GM23338 (cell line): ENCODE measurements around the gene PPP4R2. TPM values are rescaled to one million over a fixed set of nuclear protein-coding genes. Genes with fewer than 3 reads are reported as not detected.
A peak's percentile ranks its signal among the peaks of the same experiment; 100 is the strongest.

Experiments used
- ATAC-seq: fragments of 200-7000 bp; cut with Tn5 transposase; 3 replicates; pipeline ENCODE4 v1.9.1; 2020
- DNase-seq: peaks from one replicate; pipeline ENCODE4 v3.0.0-alpha.2; 2015; ENCODE audit warnings: low spot score
- H2AFZ ChIP-seq: fragments of 200-600 bp; sonication (generic); 2 replicates; pipeline ENCODE4 v1.8.0; 2016; ENCODE audit warnings: antibody characterized with exemption, mild to moderate bottlenecking, moderate library complexity
- H3F3A ChIP-seq: fragments of 200-600 bp; sonication (generic); replicated peaks from 2 replicates; pipeline ENCODE4 v1.8.0; 2017; ENCODE audit warnings: antibody characterized with exemption, mixed run types, low read depth
- H3K27ac ChIP-seq: fragments of 200-600 bp; sonication (generic); 2 replicates; pipeline ENCODE4 v1.6.1; 2016; ENCODE audit warnings: low read depth
- H3K27me3 ChIP-seq: fragments of 200-600 bp; sonication (generic); 2 replicates; pipeline ENCODE4 v1.8.0; 2016; ENCODE audit warnings: mild to moderate bottlenecking, mixed run types, moderate library complexity; ENCODE audit not compliant: insufficient read depth
- H3K36me3 ChIP-seq: fragments of 200-600 bp; sonication (generic); 2 replicates; pipeline ENCODE4 v1.8.0; 2016; ENCODE audit warnings: mild to moderate bottlenecking; ENCODE audit not compliant: insufficient read depth
- H3K4me1 ChIP-seq: fragments of 200-600 bp; sonication (generic); 2 replicates; pipeline ENCODE4 v1.8.0; 2016; ENCODE audit warnings: mild to moderate bottlenecking, moderate library complexity; ENCODE audit not compliant: insufficient read depth
- H3K4me2 ChIP-seq: fragments of 200-600 bp; sonication (generic); 2 replicates; pipeline ENCODE4 v1.7.1; 2017; ENCODE audit warnings: mixed run types
- H3K4me3 ChIP-seq: fragments of 200-600 bp; sonication (generic); 2 replicates; pipeline ENCODE4 v1.6.1; 2016; ENCODE audit warnings: mixed run types
- H3K79me2 ChIP-seq: fragments of 200-600 bp; sonication (generic); replicated peaks from 2 replicates; pipeline ENCODE4 v1.8.0; 2017; ENCODE audit warnings: mild to moderate bottlenecking; ENCODE audit not compliant: insufficient read depth
- H3K9me2 ChIP-seq: fragments of 200-600 bp; sonication (generic); 2 replicates; pipeline ENCODE4 v1.8.0; 2017; ENCODE audit not compliant: insufficient read depth
- H4K20me1 ChIP-seq: fragments of 200-600 bp; sonication (generic); replicated peaks from 2 replicates; pipeline ENCODE4 v1.8.0; 2017; ENCODE audit warnings: mild to moderate bottlenecking; ENCODE audit not compliant: insufficient read depth
- H3K27ac Mint-ChIP-seq: 2 replicates; pipeline ENCODE4 v1.8.0; 2020; ENCODE audit warnings: inconsistent platforms, mild to moderate bottlenecking, moderate library complexity, mixed read lengths
- H3K27me3 Mint-ChIP-seq: 3 replicates; pipeline ENCODE4 v1.8.0; 2022; ENCODE audit warnings: low read depth, mild to moderate bottlenecking, moderate library complexity, mixed read lengths, inconsistent platforms; ENCODE audit not compliant: insufficient read depth, poor library complexity
- H3K36me3 Mint-ChIP-seq: 3 replicates; pipeline ENCODE4 v1.8.0; 2021; ENCODE audit warnings: low read depth, mild to moderate bottlenecking, inconsistent platforms, moderate library complexity, mixed read lengths
- H3K4me1 Mint-ChIP-seq: 3 replicates; pipeline ENCODE4 v1.8.0; 2020; ENCODE audit warnings: mild to moderate bottlenecking, inconsistent platforms, mixed read lengths
- H3K4me3 Mint-ChIP-seq: 3 replicates; pipeline ENCODE4 v1.8.0; 2021; ENCODE audit warnings: moderate library complexity, mild to moderate bottlenecking, inconsistent platforms, mixed read lengths
- H3K9me3 Mint-ChIP-seq: 3 replicates; pipeline ENCODE4 v1.8.0; 2020; ENCODE audit warnings: moderate library complexity, mild to moderate bottlenecking, inconsistent platforms, mixed read lengths
- CREB1 ChIP-seq: fragments of 250-450 bp; sonication (Bioruptor Pico); IDR thresholded peaks from 2 replicates; pipeline ENCODE4 v1.5.0; 2020; ENCODE audit warnings: low read depth, mild to moderate bottlenecking, moderate library complexity
- CTCF ChIP-seq, 2 experiments: fragments of 200-600 bp in 1 of 2; sonication (generic) in 1 of 2; conservative IDR thresholded peaks; 2 replicates each; pipeline versions ENCODE4 v1.5.1 to v1.6.1; 2016 to 2017; ENCODE audit warnings: antibody characterized with exemption in 2 of 2, low read depth in 2 of 2, mild to moderate bottlenecking in 2 of 2, moderate library complexity in 1 of 2
- ETS1 ChIP-seq: IDR thresholded peaks from 2 replicates; pipeline ENCODE4 v1.6.1; 2016; ENCODE audit warnings: antibody characterized with exemption
- EZH2phosphoT487 ChIP-seq: fragments of 200-600 bp; sonication (generic); IDR thresholded peaks from one replicate; pipeline ENCODE4 v1.8.1; 2018; ENCODE audit warnings: antibody characterized with exemption; ENCODE audit not compliant: unreplicated experiment
- JUNB ChIP-seq: IDR thresholded peaks from one replicate; pipeline ENCODE4 v1.6.1; 2016; ENCODE audit warnings: antibody characterized with exemption; ENCODE audit not compliant: unreplicated experiment
- STAT1 ChIP-seq: IDR thresholded peaks from one replicate; pipeline ENCODE4 v1.6.1; 2016; ENCODE audit warnings: antibody characterized with exemption; ENCODE audit not compliant: unreplicated experiment
- ZNF114 ChIP-seq: fragments of 250-450 bp; sonication (Bioruptor Pico); IDR thresholded peaks from 2 replicates; pipeline ENCODE4 v1.5.0; 2020; ENCODE audit warnings: mild to moderate bottlenecking, moderate library complexity
- ZNF331 ChIP-seq: fragments of 250-450 bp; sonication (Bioruptor Pico); IDR thresholded peaks from 2 replicates; pipeline ENCODE4 v1.5.0; 2020; ENCODE audit warnings: low read depth, mild to moderate bottlenecking, moderate library complexity
- ZNF462 ChIP-seq: fragments of 250-450 bp; sonication (Bioruptor Pico); IDR thresholded peaks from 2 replicates; pipeline ENCODE4 v1.5.0; 2020; ENCODE audit warnings: mild to moderate bottlenecking, moderate library complexity
- polyA plus RNA-seq: library from polyadenylated mRNA; unstranded; fragments of >200 nt; fragmentation: Nextera tagmentation; extraction: Ambion mirVana; gene quantifications from 2 replicates; pipeline ENCODE4 v1.2.1, GENCODE V29; 2016
- total RNA-seq: library from RNA; depleted of rRNA; stranded (reverse); fragments of >200 nt; shearing (Covaris generic); gene quantifications from 2 replicates; pipeline ENCODE4 v1.2.3, GENCODE V29; 2014

PPP4R2 gene
- total and polyA plus RNA-seq, 2 experiments from 2014 or later = 62.7 to 117 TPM

GRCh38 chr3:73107215-73107614 is 110.6 kb downstream of the PPP4R2 start:
- H3K27ac Mint-ChIP-seq = no peak overlapping the region
- Histone ChIP-seq H3K79me2 (no peaks in the 10 kb centered on the region), H3K27ac (no peak overlapping the region), H3K4me2 (no peak overlapping the region), H2AFZ (no peak overlapping the region), H4K20me1 (no peaks in the 10 kb centered on the region), H3K4me3 (no peak overlapping the region), H3F3A (no peaks in the 10 kb centered on the region), H3K4me1 (no peaks in the 10 kb centered on the region), H3K27me3 (no peaks in the 10 kb centered on the region), H3K36me3 (no peaks in the 10 kb centered on the region), H3K9me2 (0 out of 2 replicates have a peak, but pooled peaks cover 5% of the 10 kb centered on the region)
- peaks cover 11% of the 10 kb centered on the region for H3K27me3 Mint-ChIP-seq
- ATAC-seq (no peak), DNase-seq (no peak)
- peaks cover 3% of the 10 kb centered on the region; the same call in 2 of the 3 replicates for H3K4me1 Mint-ChIP-seq
- H3K36me3 Mint-ChIP-seq = no peaks in the 10 kb centered on the region
- TF ChIP-seq EZH2phosphoT487 (no peak), STAT1 (no peak)
- no peaks in the 10 kb centered on the region for H3K9me3 Mint-ChIP-seq
- H3K4me3 Mint-ChIP-seq = no peak overlapping the region

- ATAC-seq = no peak
- 0 out of 2 replicates have a peak, but pooled peaks cover 5% of the 10 kb centered on the region for H3K9me2 ChIP-seq
- Mint-ChIP-seq H3K27ac (no peak overlapping the region), H3K27me3 (peaks cover 8% of the 10 kb centered on the region), H3K4me1 (peaks cover 3% of the 10 kb centered on the region; the same call in 2 of the 3 replicates), H3K4me3 (no peak overlapping the region), H3K9me3 (no peaks in the 10 kb centered on the region), H3K36me3 (no peaks in the 10 kb centered on the region)
- H3K79me2 ChIP-seq = no peaks in the 10 kb centered on the region
- H3K4me1 ChIP-seq = no peaks in the 10 kb centered on the region
- no peaks in the 10 kb centered on the region for H3K27me3 ChIP-seq
- H3K27ac ChIP-seq = no peak overlapping the region
- DNase-seq = no peak
- H3K4me2 ChIP-seq = no peak overlapping the region
- no peaks in the 10 kb centered on the region for H3F3A ChIP-seq
- H4K20me1 ChIP-seq = no peaks in the 10 kb centered on the region
- no peaks in the 10 kb centered on the region for H3K36me3 ChIP-seq
- peak overlapping the region; percentile 80; the same call in 1 of the 2 replicates for H2AFZ ChIP-seq
- H3K4me3 ChIP-seq = no peak overlapping the region
- TF ChIP-seq EZH2phosphoT487 (no peak), CREB1 (no peak), ZNF331 (CRISPR knock-in tag) (no peak), JUNB (no peak), ETS1 (no peak), ZNF114 (CRISPR knock-in tag) (no peak), CTCF (conservative IDR thresholded peaks at IDR 0.05; ENCODE audit: low read depth in 2 of 2) (no peak), ZNF462 (CRISPR knock-in tag) (no peak)
Measured at GRCh38 chr3:73107676-73108187, 111.1 kb downstream of the PPP4R2 start.
